Caco-2 (cell line): ENCODE data around the gene SOX30. TPM values are rescaled to one million over a fixed set of nuclear protein-coding genes. Genes with fewer than 3 reads are reported as not detected.
A peak's percentile ranks its signal among the peaks of the same experiment; 100 is the strongest.

Experiments
- BruUV-seq: library from RNA; stranded (reverse); fragments of 400-500 nt; replicated peaks from 2 replicates; lab custom pipeline; 2021; lab: Mats Ljungman, UMichigan
- CTCF ChIA-PET: fragments of 300-600 bp; sonication (Branson Sonifier 250); formaldehyde crosslinking; loops from one replicate; lab custom pipeline; 2022; ENCODE audit warnings: antibody characterized with exemption; lab: Charles Lee
- POLR2A ChIA-PET: fragments of 300-600 bp; sonication (Branson Sonifier 250); formaldehyde crosslinking; loops from one replicate; lab custom pipeline; 2022; ENCODE audit warnings: antibody characterized with exemption; lab: Charles Lee
- DNase-seq, 2 experiments: peaks; one replicate each; pipeline versions ENCODE4 v3.0.0 to v3.0.0-alpha.2; 2020 to 2022
- H3K27me3 ChIP-seq: replicated peaks from 2 replicates; pipeline ENCODE4 v1.6.0; 2011; ENCODE audit warnings: low read length; ENCODE audit not compliant: control insufficient read depth, insufficient read depth
- H3K36me3 ChIP-seq: 2 replicates; pipeline ENCODE4 v1.5.1; 2011; ENCODE audit warnings: low read length; ENCODE audit not compliant: control insufficient read depth, insufficient read depth
- H3K4me1 ChIP-seq: fragments of 250-450 bp; sonication (Bioruptor Pico); 2 replicates; pipeline ENCODE4 v1.5.1; 2020; ENCODE audit warnings: mild to moderate bottlenecking
- H3K4me3 ChIP-seq: 2 replicates; pipeline ENCODE4 v1.5.1; 2011; ENCODE audit warnings: low read depth, mild to moderate bottlenecking, control low read depth, low read length
- H3K9me3 ChIP-seq: fragments of 250-450 bp; sonication (Bioruptor Pico); 2 replicates; pipeline ENCODE4 v1.5.1; 2020; ENCODE audit warnings: mild to moderate bottlenecking, moderate library complexity
- H3K27ac Mint-ChIP-seq: one replicate; pipeline ENCODE4 v1.8.0; 2022; ENCODE audit warnings: mixed read lengths; ENCODE audit not compliant: unreplicated experiment
- H3K27me3 Mint-ChIP-seq: one replicate; pipeline ENCODE4 v1.8.0; 2022; ENCODE audit warnings: mixed read lengths; ENCODE audit not compliant: insufficient read depth, unreplicated experiment
- H3K36me3 Mint-ChIP-seq: one replicate; pipeline ENCODE4 v1.8.0; 2022; ENCODE audit warnings: mild to moderate bottlenecking, mixed read lengths; ENCODE audit not compliant: insufficient read depth, unreplicated experiment
- H3K4me1 Mint-ChIP-seq: one replicate; pipeline ENCODE4 v1.8.0; 2022; ENCODE audit warnings: low read depth, mixed read lengths; ENCODE audit not compliant: unreplicated experiment
- H3K4me3 Mint-ChIP-seq: one replicate; pipeline ENCODE4 v1.8.0; 2022; ENCODE audit warnings: mild to moderate bottlenecking, moderate library complexity, mixed read lengths; ENCODE audit not compliant: unreplicated experiment
- H3K9me3 Mint-ChIP-seq: one replicate; pipeline ENCODE4 v1.8.0; 2022; ENCODE audit warnings: mixed read lengths; ENCODE audit not compliant: unreplicated experiment
- intact Hi-C: fragments of 100-400 bp; cut with micrococcal nuclease; formaldehyde crosslinking; loops from one replicate; pipeline ENCODE4 v1.10.0; 2022; ENCODE audit not compliant: unreplicated experiment
- total RNA-seq: library from RNA; stranded (reverse); gene quantifications from 2 replicates; pipeline ENCODE4 v1.2.3, GENCODE V29; 2022
- TF ChIP-seq, protein P1 (sequence below), 2 experiments: fragments of 200-600 bp in 1 of 2; IDR thresholded peaks; 1 replicate in 1 of 2; 2 replicates in 1 of 2; pipeline versions ENCODE4 v1.5.1 to v1.8.0; 2011 to 2022; ENCODE audit warnings: antibody characterized with exemption in 1 of 2, control low read depth in 1 of 2, inconsistent platforms in 1 of 2, low read depth in 1 of 2, low read length in 1 of 2, mild to moderate bottlenecking in 1 of 2, moderate library complexity in 1 of 2; ENCODE audit not compliant: insufficient read depth in 1 of 2, severe bottlenecking in 1 of 2, unreplicated experiment in 1 of 2

The SOX30 gene
- total RNA-seq, 1 experiment from 2014 or later, result 2.9 TPM

DNA sequence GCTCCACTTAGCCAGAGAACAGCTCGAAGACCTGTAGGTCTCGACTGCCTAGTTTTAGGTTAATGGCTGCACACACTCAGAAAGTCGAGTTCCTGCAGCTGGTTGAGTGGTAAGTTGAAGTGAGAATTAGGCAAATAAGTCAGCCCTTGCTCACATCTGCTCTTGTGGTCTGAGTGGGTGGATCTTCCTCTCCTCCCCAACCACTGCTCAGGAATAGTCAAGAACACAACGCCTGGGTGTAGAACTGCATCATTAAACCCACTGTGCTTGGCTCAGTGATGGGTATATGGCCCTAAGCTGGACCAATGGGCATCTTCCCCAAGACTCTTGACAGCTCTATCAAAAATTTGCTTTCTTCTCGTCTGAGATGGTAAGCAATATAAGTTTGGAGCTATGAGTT is 55.8 kb downstream of the SOX30 start:
- Mint-ChIP-seq H3K4me1 (peaks cover 21% of the 10 kb centered on the region), H3K27me3 (no peaks in the 10 kb centered on the region), H3K36me3 (no peaks in the 10 kb centered on the region), H3K9me3 (no peaks in the 10 kb centered on the region), H3K4me3 (no peak overlapping the region), H3K27ac (no peak overlapping the region)
- Histone ChIP-seq H3K36me3 (no peaks in the 10 kb centered on the region), H3K9me3 (no peaks in the 10 kb centered on the region), H3K27me3 (no peaks in the 10 kb centered on the region), H3K4me3 (no peak overlapping the region), H3K4me1 (peaks cover 39% of the 10 kb centered on the region)
- DNase-seq, result no peak
- POLR2A ChIA-PET, result no interaction called here
- CTCF ChIA-PET, result no interaction called here
- intact Hi-C loops, result no loop called here
- TF ChIP-seq, protein P1, sequence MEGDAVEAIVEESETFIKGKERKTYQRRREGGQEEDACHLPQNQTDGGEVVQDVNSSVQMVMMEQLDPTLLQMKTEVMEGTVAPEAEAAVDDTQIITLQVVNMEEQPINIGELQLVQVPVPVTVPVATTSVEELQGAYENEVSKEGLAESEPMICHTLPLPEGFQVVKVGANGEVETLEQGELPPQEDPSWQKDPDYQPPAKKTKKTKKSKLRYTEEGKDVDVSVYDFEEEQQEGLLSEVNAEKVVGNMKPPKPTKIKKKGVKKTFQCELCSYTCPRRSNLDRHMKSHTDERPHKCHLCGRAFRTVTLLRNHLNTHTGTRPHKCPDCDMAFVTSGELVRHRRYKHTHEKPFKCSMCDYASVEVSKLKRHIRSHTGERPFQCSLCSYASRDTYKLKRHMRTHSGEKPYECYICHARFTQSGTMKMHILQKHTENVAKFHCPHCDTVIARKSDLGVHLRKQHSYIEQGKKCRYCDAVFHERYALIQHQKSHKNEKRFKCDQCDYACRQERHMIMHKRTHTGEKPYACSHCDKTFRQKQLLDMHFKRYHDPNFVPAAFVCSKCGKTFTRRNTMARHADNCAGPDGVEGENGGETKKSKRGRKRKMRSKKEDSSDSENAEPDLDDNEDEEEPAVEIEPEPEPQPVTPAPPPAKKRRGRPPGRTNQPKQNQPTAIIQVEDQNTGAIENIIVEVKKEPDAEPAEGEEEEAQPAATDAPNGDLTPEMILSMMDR (IDR thresholded peaks at IDR 0.05; ENCODE audit: insufficient read depth in 1 of 2, low read depth in 1 of 2, low read length in 1 of 2, severe bottlenecking in 1 of 2, unreplicated experiment in 1 of 2), result no peak
- BruUV-seq, result no TSS peak

DNA sequence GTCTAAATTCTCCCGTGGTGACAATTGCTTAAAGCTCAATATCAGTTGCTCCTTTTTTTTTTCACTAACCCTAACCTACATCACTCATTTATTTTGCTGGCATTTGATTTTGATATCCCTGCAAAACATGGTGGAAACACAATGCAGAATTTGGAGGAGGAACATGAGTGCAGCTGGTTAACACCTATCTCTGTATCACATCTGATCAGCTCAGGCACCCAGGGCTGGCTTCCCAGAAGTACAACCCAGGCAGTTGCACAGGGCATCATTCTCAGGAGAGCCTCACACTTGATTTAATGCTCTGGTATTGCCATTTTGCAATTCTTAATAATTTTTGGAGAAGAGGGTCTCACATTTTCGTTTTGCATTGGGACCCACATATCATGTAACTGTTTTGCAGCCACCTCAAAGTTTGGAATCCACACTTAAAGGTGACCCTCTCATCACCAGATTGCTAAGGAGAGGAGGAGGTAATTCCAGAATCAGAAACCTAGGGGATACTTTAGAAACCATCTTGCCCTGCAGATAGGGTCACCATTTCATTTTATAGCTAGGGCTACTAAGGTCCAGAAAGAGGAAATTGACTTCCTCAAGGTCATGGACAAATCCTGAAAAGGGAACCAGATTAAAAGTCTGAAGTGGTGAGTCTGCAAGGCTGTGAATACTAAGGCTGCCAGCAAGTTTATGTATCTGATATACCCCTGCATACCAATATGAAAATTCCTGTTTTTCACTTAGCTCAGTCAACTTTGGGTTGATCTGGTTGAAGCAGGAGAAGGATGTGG is 57.4 kb downstream of the SOX30 start:
- peaks cover 39% of the 10 kb centered on the region for H3K4me1 ChIP-seq
- no TSS peak for BruUV-seq
- TF ChIP-seq, protein P1 (IDR thresholded peaks at IDR 0.05; ENCODE audit: insufficient read depth in 1 of 2, low read depth in 1 of 2, low read length in 1 of 2, severe bottlenecking in 1 of 2, unreplicated experiment in 1 of 2), result no peak
- H3K27ac Mint-ChIP-seq, result no peak overlapping the region
- H3K9me3 ChIP-seq, result no peaks in the 10 kb centered on the region
- intact Hi-C loops, result loop anchor here (1.0 to 5.0 kb wide), 3 partner anchors 18 to 57 kb away; partner anchors contain the start of gene SOX30
- DNase-seq, result no peak
- H3K4me3 ChIP-seq, result no peak overlapping the region
- H3K36me3 ChIP-seq, result no peaks in the 10 kb centered on the region
- ChIA-PET CTCF (interaction anchor here (1.1 kb wide), 1 partner anchor 67 kb away, joined by 3 read pairs; no protein-coding TSS in a partner anchor), POLR2A (no interaction called here)
- H3K4me3 Mint-ChIP-seq, result no peak overlapping the region
- H3K27me3 Mint-ChIP-seq, result no peaks in the 10 kb centered on the region
- no peaks in the 10 kb centered on the region for H3K9me3 Mint-ChIP-seq
- no peaks in the 10 kb centered on the region for H3K36me3 Mint-ChIP-seq
- peaks cover 26% of the 10 kb centered on the region for H3K4me1 Mint-ChIP-seq
- H3K27me3 ChIP-seq, result no peaks in the 10 kb centered on the region

DNA sequence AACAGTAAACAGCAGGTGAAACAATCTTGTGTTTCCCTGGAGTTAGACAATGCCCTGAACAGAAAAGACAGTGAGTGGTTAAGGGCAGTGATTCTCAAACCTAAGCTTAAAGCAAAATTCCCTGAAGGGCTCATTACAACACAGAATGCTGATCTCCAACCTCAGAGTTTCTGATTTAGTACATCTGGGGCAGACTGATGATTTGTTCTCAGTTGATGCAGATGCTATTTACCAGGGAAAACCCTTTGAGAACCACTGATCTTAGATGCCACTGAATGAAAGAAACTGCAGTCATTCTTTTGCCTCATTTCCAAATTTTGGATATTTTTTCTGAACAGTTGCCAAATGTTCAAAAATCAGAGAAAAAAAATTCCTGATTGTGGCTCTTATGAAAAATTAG is 58.0 kb downstream of the SOX30 start:
- Histone ChIP-seq H3K36me3 (no peaks in the 10 kb centered on the region), H3K4me3 (no peak overlapping the region), H3K4me1 (peaks cover 39% of the 10 kb centered on the region), H3K27me3 (no peaks in the 10 kb centered on the region), H3K9me3 (no peaks in the 10 kb centered on the region)
- no peak for DNase-seq
- intact Hi-C loops, result loop anchor here (1.0 to 5.0 kb wide), 3 partner anchors 17 to 58 kb away; partner anchors contain the start of gene SOX30
- Mint-ChIP-seq H3K4me1 (peaks cover 28% of the 10 kb centered on the region), H3K27ac (no peak overlapping the region), H3K36me3 (no peaks in the 10 kb centered on the region), H3K27me3 (no peaks in the 10 kb centered on the region), H3K4me3 (peak overlapping the region; percentile 28), H3K9me3 (no peaks in the 10 kb centered on the region)
- POLR2A ChIA-PET, result no interaction called here
- BruUV-seq, result no TSS peak
- TF ChIP-seq, protein P1 (IDR thresholded peaks at IDR 0.05; ENCODE audit: insufficient read depth in 1 of 2, low read depth in 1 of 2, low read length in 1 of 2, severe bottlenecking in 1 of 2, unreplicated experiment in 1 of 2), result no peak
- CTCF ChIA-PET, result interaction anchor here (0.7 to 1.7 kb wide), 3 partner anchors 57 to 129 kb away, joined by 3 to 8 read pairs (median 7); no protein-coding TSS in a partner anchor
